Neutrophil (primary cell): ENCODE results near the gene STMND1.

Source experiments
- H3K27ac ChIP-seq: fragments of 200-600 bp; sonication (generic); 2 replicates; pipeline ENCODE4 v1.5.1; 2016; ENCODE audit warnings: mild to moderate bottlenecking, moderate library complexity
- H3K27me3 ChIP-seq: fragments of 200-600 bp; sonication (generic); 2 replicates; pipeline ENCODE4 v1.6.0; 2016; ENCODE audit warnings: mild to moderate bottlenecking
- H3K36me3 ChIP-seq: fragments of 200-600 bp; sonication (generic); 2 replicates; pipeline ENCODE4 v1.5.1; 2017
- H3K4me1 ChIP-seq, 2 experiments: fragments of 200-600 bp in 1 of 2; sonication (generic) in 1 of 2; 1 replicate in 1 of 2; 2 replicates in 1 of 2; pipeline versions ENCODE4 v1.5.1 to v1.6.1; 2013 to 2016; ENCODE audit warnings: low read depth in 1 of 2, low read length in 1 of 2, mild to moderate bottlenecking in 1 of 2, moderate library complexity in 1 of 2; ENCODE audit not compliant: control insufficient read depth in 1 of 2, insufficient read depth in 1 of 2
- H3K4me3 ChIP-seq, 2 experiments: fragments of 200-600 bp in 1 of 2; sonication (generic) in 1 of 2; 1 replicate in 1 of 2; 2 replicates in 1 of 2; pipeline ENCODE4 v1.5.1; 2013 to 2016; ENCODE audit warnings: low read depth in 1 of 2, low read length in 1 of 2, mild to moderate bottlenecking in 1 of 2, moderate library complexity in 1 of 2
- H3K9me3 ChIP-seq: fragments of 200-600 bp; sonication (generic); 2 replicates; pipeline ENCODE4 v1.5.1; 2016
- TF ChIP-seq, protein P1 (sequence below): fragments of 200-600 bp; sonication (generic); IDR thresholded peaks from 2 replicates; pipeline ENCODE4 v1.5.1; 2016; ENCODE audit warnings: antibody characterized with exemption

Gene STMND1

DNA sequence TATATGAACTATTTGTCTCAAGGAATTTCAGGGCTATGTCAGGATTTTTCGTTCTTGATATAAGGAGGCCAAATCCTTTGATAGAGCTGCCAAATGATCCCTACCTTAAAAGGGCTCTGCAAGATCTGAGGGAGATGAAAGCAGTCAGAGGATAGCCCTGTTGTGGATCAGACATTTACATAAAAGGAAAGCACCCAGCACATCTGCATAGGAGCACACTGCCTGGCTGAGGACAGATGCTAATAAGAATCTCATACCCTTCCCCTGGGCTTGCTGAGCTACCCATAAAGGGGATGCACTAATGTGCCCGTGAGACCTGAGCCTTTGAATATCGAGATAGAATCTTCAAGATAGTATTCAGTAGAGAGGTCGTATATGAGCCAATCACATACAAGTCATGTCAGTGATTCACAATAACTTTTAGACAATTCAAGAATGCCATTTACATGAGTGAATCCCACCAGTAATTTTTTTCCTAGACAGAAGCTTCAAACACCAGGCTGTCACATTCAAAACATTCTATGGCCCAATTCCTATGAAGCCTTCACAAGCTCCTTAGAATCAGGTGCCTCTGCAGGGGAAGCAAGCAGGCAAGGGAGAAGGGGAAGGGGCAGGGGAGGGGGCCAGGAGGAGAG is 71.1 kb downstream of the STMND1 start:
- Histone ChIP-seq H3K4me1 (no peaks in the 10 kb centered on the region), H3K9me3 (no peaks in the 10 kb centered on the region), H3K27ac (no peak overlapping the region), H3K27me3 (no peaks in the 10 kb centered on the region), H3K36me3 (no peaks in the 10 kb centered on the region), H3K4me3 (no peak overlapping the region)
- TF ChIP-seq, protein P1, sequence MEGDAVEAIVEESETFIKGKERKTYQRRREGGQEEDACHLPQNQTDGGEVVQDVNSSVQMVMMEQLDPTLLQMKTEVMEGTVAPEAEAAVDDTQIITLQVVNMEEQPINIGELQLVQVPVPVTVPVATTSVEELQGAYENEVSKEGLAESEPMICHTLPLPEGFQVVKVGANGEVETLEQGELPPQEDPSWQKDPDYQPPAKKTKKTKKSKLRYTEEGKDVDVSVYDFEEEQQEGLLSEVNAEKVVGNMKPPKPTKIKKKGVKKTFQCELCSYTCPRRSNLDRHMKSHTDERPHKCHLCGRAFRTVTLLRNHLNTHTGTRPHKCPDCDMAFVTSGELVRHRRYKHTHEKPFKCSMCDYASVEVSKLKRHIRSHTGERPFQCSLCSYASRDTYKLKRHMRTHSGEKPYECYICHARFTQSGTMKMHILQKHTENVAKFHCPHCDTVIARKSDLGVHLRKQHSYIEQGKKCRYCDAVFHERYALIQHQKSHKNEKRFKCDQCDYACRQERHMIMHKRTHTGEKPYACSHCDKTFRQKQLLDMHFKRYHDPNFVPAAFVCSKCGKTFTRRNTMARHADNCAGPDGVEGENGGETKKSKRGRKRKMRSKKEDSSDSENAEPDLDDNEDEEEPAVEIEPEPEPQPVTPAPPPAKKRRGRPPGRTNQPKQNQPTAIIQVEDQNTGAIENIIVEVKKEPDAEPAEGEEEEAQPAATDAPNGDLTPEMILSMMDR = no peak

DNA sequence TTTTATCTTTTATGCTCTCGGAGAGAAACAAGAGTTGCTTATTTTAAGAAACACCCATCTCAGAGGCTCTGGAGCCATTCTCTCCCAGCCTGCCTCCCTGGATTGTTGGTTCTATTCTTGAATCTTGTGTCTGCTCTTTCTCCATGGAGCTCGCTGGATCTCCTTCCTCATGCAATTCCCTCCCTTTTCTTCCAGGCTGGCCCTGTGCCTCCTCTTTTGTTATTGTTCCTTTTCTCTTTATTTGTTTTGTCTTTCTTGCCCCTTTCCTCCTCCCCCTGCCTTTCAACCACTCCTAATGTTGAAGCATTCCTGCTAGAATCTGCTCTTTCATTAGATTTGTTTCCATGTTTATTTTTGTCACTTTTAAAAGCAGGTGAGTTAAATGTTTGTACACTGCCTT is 76.5 kb downstream of the STMND1 start:
- Histone ChIP-seq H3K27me3 (no peaks in the 10 kb centered on the region), H3K4me1 (no peaks in the 10 kb centered on the region), H3K36me3 (no peaks in the 10 kb centered on the region), H3K9me3 (no peaks in the 10 kb centered on the region), H3K27ac (no peak overlapping the region), H3K4me3 (no peak overlapping the region)
- TF ChIP-seq, protein P1 = no peak

DNA sequence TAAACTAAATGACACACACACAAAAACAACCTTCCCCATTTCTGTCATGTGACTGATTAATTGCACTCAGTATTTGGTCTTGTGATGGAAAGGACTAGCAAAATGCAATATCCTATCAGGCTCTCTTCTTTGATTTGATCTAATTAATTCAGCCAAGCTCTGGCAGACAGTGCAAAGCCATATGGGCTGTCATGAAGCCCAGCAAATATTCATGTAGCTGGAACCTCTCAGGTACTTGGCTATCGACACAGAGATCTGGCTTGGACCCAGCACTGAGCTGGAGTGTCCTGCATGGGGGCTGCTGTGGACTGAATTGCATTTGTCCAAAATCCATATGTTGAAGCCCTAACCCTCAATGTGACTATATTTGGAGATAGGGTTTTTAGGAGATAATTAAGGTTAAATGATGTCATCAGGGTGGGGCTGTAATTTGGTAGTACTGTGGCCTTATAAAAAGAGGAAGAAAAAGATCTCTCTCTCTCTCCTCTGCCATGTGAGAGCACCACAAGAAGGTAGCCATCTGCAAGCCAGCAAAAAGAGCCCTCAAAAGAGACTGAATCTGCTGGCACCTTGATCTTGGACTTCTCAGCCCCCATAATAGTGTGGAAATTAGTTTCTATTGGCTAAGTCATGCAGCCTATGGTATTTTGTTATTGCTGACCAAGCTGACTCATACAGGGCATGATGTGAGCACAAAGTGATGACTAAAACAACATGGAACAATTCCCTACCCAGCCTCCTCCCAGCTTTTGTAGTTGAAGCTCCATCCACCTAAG is 77.1 kb downstream of the STMND1 start:
- Histone ChIP-seq H3K4me1 (no peaks in the 10 kb centered on the region), H3K27ac (no peak overlapping the region), H3K4me3 (no peak overlapping the region), H3K36me3 (no peaks in the 10 kb centered on the region), H3K9me3 (no peaks in the 10 kb centered on the region), H3K27me3 (no peaks in the 10 kb centered on the region)
- TF ChIP-seq, protein P1 = no peak

DNA sequence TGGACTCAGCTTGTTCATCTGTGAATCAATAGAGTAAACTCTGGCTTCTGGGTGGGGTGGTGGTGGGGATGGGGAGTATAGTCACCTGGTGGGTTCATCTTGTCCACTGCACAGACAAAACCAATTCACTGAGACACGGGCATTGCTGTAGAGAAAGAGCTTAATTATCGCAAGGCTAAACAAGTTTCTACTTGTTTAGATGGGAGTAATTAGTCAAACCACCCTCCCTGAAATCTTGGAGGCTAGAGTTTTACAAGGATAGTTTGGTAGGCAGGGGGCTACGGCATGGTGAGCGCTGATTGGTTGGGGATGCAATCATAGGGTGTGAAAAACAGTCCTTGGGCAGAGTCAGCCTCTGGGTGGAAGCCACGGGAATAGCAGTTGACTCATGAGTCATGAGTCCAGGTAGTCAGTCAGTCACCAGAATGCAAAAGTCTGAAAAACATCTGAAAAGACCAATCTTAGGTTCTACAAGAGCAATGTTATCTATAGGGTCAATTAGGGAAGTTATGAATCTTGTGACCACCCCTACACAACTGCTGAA is 77.8 kb downstream of the STMND1 start:
- Histone ChIP-seq H3K9me3 (no peaks in the 10 kb centered on the region), H3K36me3 (no peaks in the 10 kb centered on the region), H3K4me3 (no peak overlapping the region), H3K27ac (no peak overlapping the region), H3K4me1 (no peaks in the 10 kb centered on the region), H3K27me3 (no peaks in the 10 kb centered on the region)
- TF ChIP-seq, protein P1 = no peak
